ENCODE results near the gene PPP6C. TPM values are rescaled to one million over a fixed set of nuclear protein-coding genes. Genes with fewer than 3 reads are reported as not detected.

PPP6C gene
- total and polyA plus RNA-seq, 2 donors (not counting 3 experiments of a cell fraction or from before 2014, with no cell fraction given) = 19.3 to 42.6 TPM

GRCh38 chr9:125143377-125144090 lies 46.1 kb downstream of the PPP6C start, which contains the start of gene SCAI:
Gene SCAI (minus strand): TSS chr9:125143528. CDS start chr9:125143437, 91 bp downstream.
- peak within 1 kb of the TSS; percentile 57 for H2AFZ ChIP-seq (ENCODE audit: low read depth, low read length)
- H3K4me2 ChIP-seq (ENCODE audit: insufficient read depth, low read length) = peak within 1 kb of the TSS; percentile 72
- ChIA-PET CTCF (interaction anchor here (0.6 to 2.1 kb wide), 23 partner anchors 12 to 372 kb away, joined by 3 to 8 read pairs (median 4); partner anchors contain the start of genes GOLGA1, NR6A1 and WDR38), POLR2A (interaction anchor here (0.6 to 0.8 kb wide), 2 partner anchors 12 to 202 kb away, joined by 3 read pairs; no protein-coding TSS in a partner anchor)
- intact Hi-C loops (cut with micrococcal nuclease) = loop anchor here (1.0 to 2.0 kb wide), 7 partner anchors 46 to 369 kb away; partner anchors contain the start of genes ARPC5L, GOLGA1, PPP6C and WDR38
- no peaks in the 10 kb centered on the region for H3K79me2 ChIP-seq (ENCODE audit: control insufficient read depth, insufficient read depth, low read length)
- dilution Hi-C loops (cut with MboI; ENCODE audit: extremely low pct_ligation_motif_present, low sequenced_read_pairs) = no loop called here
- DNase-seq (ENCODE audit: low read depth, low spot score) = peak; percentile 99
- no peaks in the 10 kb centered on the region for H3K36me3 ChIP-seq (ENCODE audit: control insufficient read depth in 2 of 2, extremely low read depth in 1 of 2, insufficient read depth in 2 of 2, low read length in 2 of 2)
- no peaks in the 10 kb centered on the region for H3K9me1 ChIP-seq (replicated peaks; ENCODE audit: control insufficient read depth, extremely low read depth, insufficient read depth, low read length)
- FAIRE-seq = peak; percentile 98
- H3K27me3 ChIP-seq (ENCODE audit: control insufficient read depth in 2 of 2, insufficient read depth in 2 of 2, low read length in 2 of 2) = no peaks in the 10 kb centered on the region
- peak within 1 kb of the TSS; percentile 19 to 74 (median 59) for H3K4me3 ChIP-seq (replicated peaks in 1 of 3; ENCODE audit: insufficient read depth in 1 of 3, low read depth in 1 of 3, low read length in 3 of 3)
- no TSS peak for BruUV-seq (replicated peaks)
- H3K9ac ChIP-seq (replicated peaks; ENCODE audit: extremely low read depth, insufficient read depth, low read length) = peak within 1 kb of the TSS; percentile 11
- H3K4me1 ChIP-seq (ENCODE audit: control insufficient read depth, extremely low read depth, insufficient read depth, low read length) = peaks cover 6% of the 10 kb centered on the region
- H3K9me3 ChIP-seq (replicated peaks; ENCODE audit: control insufficient read depth, insufficient read depth, low read length) = no peaks in the 10 kb centered on the region
- TF ChIP-seq GATA2 (IDR thresholded peaks at IDR 0.05; ENCODE audit: insufficient read depth, insufficient read length, low read depth, low read length) = no peak
- peak; percentile 94 to 99 for TF ChIP-seq CTCF (IDR thresholded peaks at IDR 0.05; ENCODE audit: extremely low read depth in 1 of 2, insufficient read depth in 1 of 2, low read depth in 1 of 2, low read length in 2 of 2)
- TF ChIP-seq POLR2A (IDR thresholded peaks at IDR 0.05; ENCODE audit: low read depth, low read length) = peak; percentile 71
- TF ChIP-seq EZH2 (IDR thresholded peaks at IDR 0.05; ENCODE audit: borderline replicate concordance, low read depth, low read length, severe bottlenecking) = no peak
- no peak for TF ChIP-seq JUN (IDR thresholded peaks at IDR 0.05; ENCODE audit: borderline replicate concordance, insufficient read depth, insufficient read length, low read depth)
- TF ChIP-seq MYC (IDR thresholded peaks at IDR 0.05; ENCODE audit: low read depth, low read length) = peak; percentile 11
- no peak for TF ChIP-seq MAX (IDR thresholded peaks at IDR 0.05; ENCODE audit: insufficient read depth, insufficient read length)
- TF ChIP-seq POLR2AphosphoS5 (IDR thresholded peaks at IDR 0.05; ENCODE audit: insufficient read depth, low read depth, low read length) = peak; percentile 15
- no peak for TF ChIP-seq FOS (IDR thresholded peaks at IDR 0.05; ENCODE audit: borderline replicate concordance, insufficient read depth, low read length)
- no peak within 1 kb of the TSS for H3K27ac ChIP-seq (ENCODE audit: insufficient read depth, low read depth, low read length)
- H4K20me1 ChIP-seq (replicated peaks; ENCODE audit: control insufficient read depth, extremely low read depth, insufficient read depth, low read length) = no peaks in the 10 kb centered on the region
